PC-9 (cell line): ENCODE results near the gene KRTAP9-8. TPM values are rescaled to one million over a fixed set of nuclear protein-coding genes. Genes with fewer than 3 reads are reported as not detected.
"Not testable (repeated sequence)": the region's sequence is repeated elsewhere in the genome, so short reads cannot be mapped to it uniquely, and the experiment has no call there.

Experiments
- Bru-seq: library from RNA; stranded (reverse); fragments of 400-500 nt; gene quantifications from one replicate; lab custom pipeline; 2021; lab: Mats Ljungman, UMichigan
- BruChase-seq, 2 experiments: library from RNA; stranded (reverse); fragments of 400-500 nt; gene quantifications; one replicate each; lab custom pipeline; 2021; lab: Mats Ljungman, UMichigan
- BruUV-seq: library from RNA; stranded (reverse); fragments of 400-500 nt; replicated peaks from 2 replicates; lab custom pipeline; 2021; lab: Mats Ljungman, UMichigan
- CTCF ChIA-PET: fragments of 300-600 bp; sonication (Branson Sonifier 250); formaldehyde crosslinking; loops from one replicate; lab custom pipeline; 2022; ENCODE audit warnings: antibody characterized with exemption; lab: Charles Lee
- POLR2A ChIA-PET: fragments of 300-600 bp; sonication (Branson Sonifier 250); formaldehyde crosslinking; loops from one replicate; lab custom pipeline; 2022; ENCODE audit warnings: antibody characterized with exemption; ENCODE audit not compliant: unreplicated experiment; lab: Charles Lee
- DNase-seq, 2 experiments: peaks; one replicate each; pipeline versions ENCODE4 v3.0.0 to v3.0.0-alpha.2; 2015 to 2022; ENCODE audit warnings: mixed read lengths in 1 of 2
- H2AFZ ChIP-seq: fragments of 200-600 bp; sonication (generic); 2 replicates; pipeline ENCODE4 v1.8.1; 2017; ENCODE audit warnings: antibody characterized with exemption
- H3F3A ChIP-seq: fragments of 200-600 bp; sonication (generic); 2 replicates; pipeline ENCODE4 v1.8.1; 2017; ENCODE audit warnings: antibody characterized with exemption, mild to moderate bottlenecking, low read depth; ENCODE audit not compliant: insufficient read depth
- H3K27ac ChIP-seq: fragments of 200-600 bp; sonication (generic); 2 replicates; pipeline ENCODE4 v1.6.1; 2016; ENCODE audit warnings: mixed run types
- H3K27me3 ChIP-seq: fragments of 200-600 bp; sonication (generic); 2 replicates; pipeline ENCODE4 v1.6.1; 2016; ENCODE audit warnings: low read depth, mixed run types; ENCODE audit not compliant: insufficient read depth
- H3K36me3 ChIP-seq: fragments of 200-600 bp; sonication (generic); 2 replicates; pipeline ENCODE4 v1.6.1; 2016; ENCODE audit warnings: low read depth, mixed run types
- H3K4me1 ChIP-seq: fragments of 200-600 bp; sonication (generic); replicated peaks from 2 replicates; pipeline ENCODE4 v1.6.1; 2016; ENCODE audit warnings: mixed run types; ENCODE audit not compliant: insufficient read depth
- H3K4me2 ChIP-seq: fragments of 200-600 bp; sonication (generic); 2 replicates; pipeline ENCODE4 v1.6.1; 2017; ENCODE audit warnings: mixed run types
- H3K4me3 ChIP-seq: fragments of 200-600 bp; sonication (generic); 2 replicates; pipeline ENCODE4 v1.6.1; 2016; ENCODE audit warnings: mixed run types
- H3K79me2 ChIP-seq: fragments of 200-600 bp; sonication (generic); 2 replicates; pipeline ENCODE4 v1.6.1; 2017; ENCODE audit warnings: low read depth, mixed run types
- H3K9me2 ChIP-seq: fragments of 200-600 bp; sonication (generic); 2 replicates; pipeline ENCODE4 v1.8.1; 2017; ENCODE audit warnings: mild to moderate bottlenecking; ENCODE audit not compliant: insufficient read depth
- H3K9me3 ChIP-seq: fragments of 200-600 bp; sonication (generic); 2 replicates; pipeline ENCODE4 v1.8.1; 2016; ENCODE audit warnings: low read depth; ENCODE audit not compliant: insufficient read depth
- H4K20me1 ChIP-seq: fragments of 200-600 bp; sonication (generic); 2 replicates; pipeline ENCODE4 v1.8.1; 2017; ENCODE audit not compliant: insufficient read depth
- EZH2 ChIP-seq: fragments of 200-600 bp; sonication (generic); IDR thresholded peaks from 2 replicates; pipeline ENCODE4 v1.8.0; 2017; ENCODE audit warnings: antibody characterized with exemption, low read depth
- intact Hi-C: fragments of 100-400 bp; cut with micrococcal nuclease; formaldehyde crosslinking; loops from one replicate; pipeline ENCODE4 v1.10.0; 2022; ENCODE audit not compliant: unreplicated experiment
- long read RNA-seq: library from polyadenylated mRNA; stranded (forward); transcript quantifications from one replicate; pipeline ENCODE4 v2.0.0, GENCODE V29; 2022
- total RNA-seq: library from RNA; stranded (reverse); gene quantifications from 2 replicates; pipeline ENCODE4 v1.2.3, GENCODE V29; 2021
- TF ChIP-seq, protein P1 (sequence below): fragments of 200-600 bp; sonication (generic); conservative IDR thresholded peaks from 2 replicates; pipeline ENCODE4 v1.6.1; 2017; ENCODE audit warnings: mixed run types, antibody characterized with exemption, mild to moderate bottlenecking, moderate library complexity

The KRTAP9-8 gene, protein sequence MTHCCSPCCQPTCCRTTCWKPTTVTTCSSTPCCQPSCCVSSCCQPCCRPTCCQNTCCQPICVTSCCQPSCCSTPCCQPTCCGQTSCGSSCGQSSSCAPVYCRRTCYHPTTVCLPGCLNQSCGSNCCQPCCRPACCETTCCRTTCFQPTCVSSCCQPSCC
- not detected in 2 replicates for total RNA-seq
- Bru-seq, nascent RNA: not detected
- not detected for BruChase-seq, experiment 1, labeled RNA remaining after a 2-hour chase
- BruChase-seq, experiment 2, labeled RNA remaining after a 6-hour chase: not detected
- long read RNA-seq: 0 reads

- H3K27me3 ChIP-seq, H3K4me2 ChIP-seq, CTCF ChIA-PET, H3K27ac ChIP-seq, DNase-seq, H3K9me2 ChIP-seq, BruUV-seq, H3K79me2 ChIP-seq, H3K36me3 ChIP-seq, H3K4me3 ChIP-seq, H3K9me3 ChIP-seq, intact Hi-C loops, H2AFZ ChIP-seq, H3K4me1 ChIP-seq, H3F3A ChIP-seq, POLR2A ChIA-PET, H4K20me1 ChIP-seq: not testable (repeated sequence)
These were observed at the start of gene KRTAP9-8 for GRCh38 chr17:41237949-41238437. TSS of gene KRTAP9-8 (plus strand) at chr17:41237999. CDS start at chr17:41238052, 53 bp downstream.

DNA sequence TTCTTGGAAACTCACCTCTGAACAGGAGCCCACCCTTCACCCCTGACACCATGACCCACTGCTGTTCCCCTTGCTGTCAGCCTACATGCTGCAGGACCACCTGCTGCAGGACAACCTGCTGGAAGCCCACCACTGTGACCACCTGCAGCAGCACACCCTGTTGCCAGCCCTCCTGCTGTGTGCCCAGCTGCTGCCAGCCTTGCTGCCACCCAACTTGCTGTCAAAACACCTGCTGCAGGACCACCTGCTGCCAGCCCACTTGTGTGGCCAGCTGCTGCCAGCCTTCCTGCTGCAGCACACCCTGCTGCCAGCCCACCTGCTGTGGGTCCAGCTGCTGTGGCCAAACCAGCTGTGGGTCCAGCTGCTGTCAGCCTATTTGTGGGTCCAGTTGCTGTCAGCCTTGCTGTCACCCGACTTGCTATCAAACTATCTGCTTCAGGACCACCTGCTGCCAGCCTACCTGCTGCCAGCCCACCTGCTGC, 47.9 kb upstream of the KRTAP9-8 start, which contains the start of gene KRTAP9-1:
KRTAP9-1 (plus strand) TSS at position 51 of the 482 bp plus-strand sequence; CDS start at position 51, 0 bp downstream.
- H3K27me3 ChIP-seq, H3K36me3 ChIP-seq, H3K27ac ChIP-seq, H3F3A ChIP-seq, H3K79me2 ChIP-seq, H3K9me3 ChIP-seq, DNase-seq, POLR2A ChIA-PET, intact Hi-C loops, BruUV-seq, H2AFZ ChIP-seq, H3K4me1 ChIP-seq, H3K9me2 ChIP-seq, H3K4me3 ChIP-seq, H4K20me1 ChIP-seq, H3K4me2 ChIP-seq: not testable (repeated sequence)
- CTCF ChIA-PET: interaction anchor here (0.8 kb wide), 1 partner anchor 22 kb away, joined by 4 read pairs; no protein-coding TSS in a partner anchor

DNA sequence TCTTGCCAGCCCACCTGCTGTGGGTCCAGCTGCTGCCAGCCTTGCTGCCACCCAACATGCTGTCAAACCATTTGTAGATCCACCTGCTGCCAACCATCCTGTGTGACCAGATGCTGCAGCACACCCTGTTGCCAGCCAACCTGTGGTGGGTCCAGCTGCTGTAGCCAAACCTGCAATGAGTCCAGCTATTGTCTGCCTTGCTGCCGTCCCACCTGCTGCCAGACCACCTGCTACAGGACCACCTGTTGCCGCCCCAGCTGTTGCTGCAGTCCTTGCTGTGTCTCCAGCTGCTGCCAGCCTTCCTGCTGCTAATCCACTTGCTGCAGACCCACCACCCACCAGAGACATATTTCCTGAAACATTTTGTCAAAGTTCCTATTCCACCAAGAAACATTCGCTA, 47.5 kb upstream of the KRTAP9-8 start:
- no peak for TF ChIP-seq EZH2
- TF ChIP-seq, protein P1, sequence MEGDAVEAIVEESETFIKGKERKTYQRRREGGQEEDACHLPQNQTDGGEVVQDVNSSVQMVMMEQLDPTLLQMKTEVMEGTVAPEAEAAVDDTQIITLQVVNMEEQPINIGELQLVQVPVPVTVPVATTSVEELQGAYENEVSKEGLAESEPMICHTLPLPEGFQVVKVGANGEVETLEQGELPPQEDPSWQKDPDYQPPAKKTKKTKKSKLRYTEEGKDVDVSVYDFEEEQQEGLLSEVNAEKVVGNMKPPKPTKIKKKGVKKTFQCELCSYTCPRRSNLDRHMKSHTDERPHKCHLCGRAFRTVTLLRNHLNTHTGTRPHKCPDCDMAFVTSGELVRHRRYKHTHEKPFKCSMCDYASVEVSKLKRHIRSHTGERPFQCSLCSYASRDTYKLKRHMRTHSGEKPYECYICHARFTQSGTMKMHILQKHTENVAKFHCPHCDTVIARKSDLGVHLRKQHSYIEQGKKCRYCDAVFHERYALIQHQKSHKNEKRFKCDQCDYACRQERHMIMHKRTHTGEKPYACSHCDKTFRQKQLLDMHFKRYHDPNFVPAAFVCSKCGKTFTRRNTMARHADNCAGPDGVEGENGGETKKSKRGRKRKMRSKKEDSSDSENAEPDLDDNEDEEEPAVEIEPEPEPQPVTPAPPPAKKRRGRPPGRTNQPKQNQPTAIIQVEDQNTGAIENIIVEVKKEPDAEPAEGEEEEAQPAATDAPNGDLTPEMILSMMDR: no peak
- Histone ChIP-seq H3K36me3 (no peaks in the 10 kb centered on the region), H3K27ac (no peak overlapping the region), H3K79me2 (no peaks in the 10 kb centered on the region), H3K9me2 (no peaks in the 10 kb centered on the region), H4K20me1 (no peaks in the 10 kb centered on the region), H3K4me2 (no peak overlapping the region), H3K4me3 (no peak overlapping the region), H3F3A (0 out of 2 replicates have a peak, but pooled peaks cover 6% of the 10 kb centered on the region), H3K9me3 (peaks cover 4% of the 10 kb centered on the region; the same call in 1 of the 2 replicates), H2AFZ (no peak overlapping the region), H3K4me1 (no peaks in the 10 kb centered on the region), H3K27me3 (no peaks in the 10 kb centered on the region)
- BruUV-seq: no TSS peak
- DNase-seq: no peak
- ChIA-PET CTCF (interaction anchor here (0.6 to 0.8 kb wide), 2 partner anchors 22 to 225 kb away, joined by 4 to 5 read pairs; no protein-coding TSS in a partner anchor), POLR2A (no interaction called here)
- intact Hi-C loops: no loop called here

DNA sequence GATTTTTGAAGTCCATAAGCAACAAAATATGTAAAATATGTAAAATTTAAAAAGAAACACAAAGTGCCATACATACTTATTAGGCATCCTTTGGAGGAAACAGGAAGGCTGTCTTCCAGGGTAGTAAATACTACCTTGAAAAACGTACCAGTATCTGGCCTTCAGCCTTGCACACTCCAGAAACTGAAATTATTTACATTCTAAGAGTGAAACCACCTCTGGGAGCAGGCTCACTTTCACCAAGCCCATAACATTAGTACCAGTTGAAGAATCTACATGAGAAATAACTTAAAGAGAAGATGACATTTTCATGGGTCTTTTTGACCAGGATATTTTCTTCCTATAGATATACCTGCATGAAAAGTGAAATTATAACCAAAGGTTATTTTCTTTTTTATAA, 41.7 kb upstream of the KRTAP9-8 start:
- no peak for DNase-seq
- no peak overlapping the region for H2AFZ ChIP-seq
- intact Hi-C loops: no loop called here
- no peak overlapping the region for H3K27ac ChIP-seq
- peaks cover 4% of the 10 kb centered on the region; the same call in 1 of the 2 replicates for H3K9me3 ChIP-seq
- BruUV-seq: no TSS peak
- no peaks in the 10 kb centered on the region for H3K4me1 ChIP-seq
- no peaks in the 10 kb centered on the region for H3K79me2 ChIP-seq
- H4K20me1 ChIP-seq: no peaks in the 10 kb centered on the region
- H3K36me3 ChIP-seq: no peaks in the 10 kb centered on the region
- H3K4me3 ChIP-seq: no peak overlapping the region
- H3K27me3 ChIP-seq: no peaks in the 10 kb centered on the region
- ChIA-PET CTCF (no interaction called here), POLR2A (no interaction called here)
- H3K4me2 ChIP-seq: no peak overlapping the region
- no peaks in the 10 kb centered on the region for H3K9me2 ChIP-seq
- no peak for TF ChIP-seq EZH2
- TF ChIP-seq, protein P1: no peak
- H3F3A ChIP-seq: no peaks in the 10 kb centered on the region
